HUES48 (cell line): ENCODE results near the gene NSUN4.
"Not testable (repeated sequence)": the region's sequence is repeated elsewhere in the genome, so short reads cannot be mapped to it uniquely, and the experiment has no call there.

Experiments used
- H3K27ac ChIP-seq: one replicate; pipeline ENCODE4 v1.7.0; 2013; ENCODE audit warnings: low read depth, low read length, inconsistent platforms
- H3K27me3 ChIP-seq: 2 replicates; pipeline ENCODE4 v1.6.1; 2013; ENCODE audit warnings: mild to moderate bottlenecking, low read length; ENCODE audit not compliant: control insufficient read depth, insufficient read depth
- H3K36me3 ChIP-seq: 2 replicates; pipeline ENCODE4 v1.6.1; 2013; ENCODE audit warnings: low read length; ENCODE audit not compliant: control insufficient read depth, insufficient read depth
- H3K4me1 ChIP-seq: 2 replicates; pipeline ENCODE4 v1.6.1; 2013; ENCODE audit warnings: mild to moderate bottlenecking, low read length; ENCODE audit not compliant: control insufficient read depth, insufficient read depth
- H3K4me3 ChIP-seq: 2 replicates; pipeline ENCODE4 v1.5.1; 2013; ENCODE audit warnings: mild to moderate bottlenecking, low read depth, low read length
- H3K9ac ChIP-seq: 2 replicates; pipeline ENCODE4 v1.6.1; 2013; ENCODE audit warnings: mild to moderate bottlenecking, low read depth, low read length, moderate library complexity
- H3K9me3 ChIP-seq: 2 replicates; pipeline ENCODE4 v1.6.1; 2013; ENCODE audit warnings: low read length; ENCODE audit not compliant: control insufficient read depth, insufficient read depth

The NSUN4 gene

DNA sequence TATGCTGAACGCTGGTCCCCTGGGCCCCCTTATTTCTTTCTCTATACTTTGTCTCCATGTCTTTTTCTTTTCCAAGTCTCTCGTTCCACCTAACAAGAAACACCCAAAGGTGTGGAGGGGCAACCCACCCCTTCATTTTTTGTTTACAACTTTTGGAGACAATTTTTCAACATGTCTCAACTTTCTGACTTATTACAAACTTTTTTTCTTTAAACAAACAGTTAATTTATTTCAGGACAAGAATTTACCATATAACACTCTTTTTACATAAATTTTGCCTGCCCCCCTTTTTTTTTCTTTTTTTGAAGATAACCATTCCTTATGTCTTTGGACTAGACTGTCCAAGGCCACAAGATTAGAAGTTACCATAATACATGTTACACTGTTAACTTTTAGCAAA is 10.2 kb upstream of the NSUN4 start:
- not testable (repeated sequence) for H3K9me3 ChIP-seq, H3K27me3 ChIP-seq, H3K9ac ChIP-seq, H3K27ac ChIP-seq, H3K36me3 ChIP-seq, H3K4me3 ChIP-seq
- H3K4me1 ChIP-seq: peaks cover 23% of the 10 kb centered on the region

- not testable (repeated sequence) for H3K27me3 ChIP-seq, H3K27ac ChIP-seq, H3K36me3 ChIP-seq, H3K9me3 ChIP-seq, H3K9ac ChIP-seq, H3K4me3 ChIP-seq
- peaks cover 23% of the 10 kb centered on the region for H3K4me1 ChIP-seq
These were observed 8.6 kb upstream of the NSUN4 start for GRCh38 chr1:46331786-46332540.

GRCh38 chr1:46333300-46334029 is 7.1 kb upstream of the NSUN4 start:
- H3K36me3 ChIP-seq: no peaks in the 10 kb centered on the region
- H3K9me3 ChIP-seq: no peaks in the 10 kb centered on the region
- H3K27me3 ChIP-seq: no peaks in the 10 kb centered on the region
- H3K9ac ChIP-seq: no peak overlapping the region
- H3K4me1 ChIP-seq: peaks cover 19% of the 10 kb centered on the region
- no peak overlapping the region for H3K4me3 ChIP-seq
- H3K27ac ChIP-seq: no peak overlapping the region

DNA sequence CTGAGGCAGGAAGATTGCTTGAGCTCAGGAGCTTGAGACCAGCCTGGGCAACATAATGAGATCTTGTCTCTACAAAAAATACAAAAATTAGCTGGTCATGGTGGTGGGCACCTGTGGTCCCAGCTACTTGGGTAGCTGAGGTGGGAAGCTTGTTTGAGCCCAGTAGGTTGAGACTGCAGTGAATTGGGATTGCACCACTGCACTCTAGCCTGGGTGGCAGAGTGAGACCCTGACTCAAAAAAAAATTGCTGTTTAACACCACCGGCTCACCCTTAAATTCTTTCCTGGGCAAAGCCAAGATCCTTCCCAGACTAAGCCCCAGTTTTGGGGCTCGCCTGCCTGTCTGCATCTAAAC is 6.6 kb upstream of the NSUN4 start:
- Histone ChIP-seq H3K27ac (no peak overlapping the region), H3K9ac (no peak overlapping the region), H3K4me1 (peaks cover 17% of the 10 kb centered on the region), H3K4me3 (no peak overlapping the region), H3K9me3 (no peaks in the 10 kb centered on the region), H3K27me3 (no peaks in the 10 kb centered on the region), H3K36me3 (no peaks in the 10 kb centered on the region)

DNA sequence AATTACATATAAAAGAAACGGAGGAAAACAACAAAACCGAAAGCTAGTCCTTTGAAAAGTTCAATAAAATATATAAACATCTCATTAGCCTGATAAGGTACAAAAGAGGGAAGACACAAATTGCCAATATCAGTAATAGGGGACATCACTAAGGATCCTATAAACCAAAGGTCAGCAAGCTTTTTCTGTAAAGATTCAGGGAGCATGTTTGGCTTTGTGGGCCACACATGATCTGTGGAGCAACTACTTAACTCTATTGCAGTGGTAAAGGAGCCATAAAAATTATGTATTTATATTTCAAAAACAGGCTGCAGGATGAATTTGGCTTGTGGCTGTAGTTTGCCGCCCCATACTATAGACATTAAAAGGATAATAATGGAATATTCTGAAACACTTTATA is 5.5 kb upstream of the NSUN4 start:
- H3K27me3 ChIP-seq: no peaks in the 10 kb centered on the region
- H3K9ac ChIP-seq: no peak overlapping the region
- H3K36me3 ChIP-seq: no peaks in the 10 kb centered on the region
- H3K27ac ChIP-seq: no peak overlapping the region
- H3K4me1 ChIP-seq: peaks cover 15% of the 10 kb centered on the region
- H3K4me3 ChIP-seq: no peak overlapping the region
- H3K9me3 ChIP-seq: no peaks in the 10 kb centered on the region

DNA sequence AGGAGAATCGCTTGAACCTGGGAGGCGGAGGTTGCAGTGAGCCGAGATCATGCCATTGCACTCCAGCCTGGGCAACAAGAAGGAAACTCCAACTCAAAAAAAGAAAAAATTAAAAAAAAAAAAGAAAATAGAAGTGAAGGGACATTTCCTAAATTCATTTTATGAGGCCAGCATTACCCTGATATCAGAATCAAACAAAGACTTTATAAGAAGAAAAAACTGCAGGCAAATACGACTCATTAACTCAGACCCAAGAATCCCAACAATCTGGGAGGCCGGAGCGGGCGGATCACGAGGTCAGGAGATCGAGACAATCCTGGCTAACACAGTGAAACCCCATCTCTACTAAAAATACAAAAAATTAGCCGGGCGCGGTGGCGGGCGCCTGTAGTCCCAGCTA is 3.2 kb upstream of the NSUN4 start:
- H3K4me3 ChIP-seq, H3K36me3 ChIP-seq, H3K9ac ChIP-seq, H3K9me3 ChIP-seq, H3K27me3 ChIP-seq, H3K4me1 ChIP-seq, H3K27ac ChIP-seq: not testable (repeated sequence)

DNA sequence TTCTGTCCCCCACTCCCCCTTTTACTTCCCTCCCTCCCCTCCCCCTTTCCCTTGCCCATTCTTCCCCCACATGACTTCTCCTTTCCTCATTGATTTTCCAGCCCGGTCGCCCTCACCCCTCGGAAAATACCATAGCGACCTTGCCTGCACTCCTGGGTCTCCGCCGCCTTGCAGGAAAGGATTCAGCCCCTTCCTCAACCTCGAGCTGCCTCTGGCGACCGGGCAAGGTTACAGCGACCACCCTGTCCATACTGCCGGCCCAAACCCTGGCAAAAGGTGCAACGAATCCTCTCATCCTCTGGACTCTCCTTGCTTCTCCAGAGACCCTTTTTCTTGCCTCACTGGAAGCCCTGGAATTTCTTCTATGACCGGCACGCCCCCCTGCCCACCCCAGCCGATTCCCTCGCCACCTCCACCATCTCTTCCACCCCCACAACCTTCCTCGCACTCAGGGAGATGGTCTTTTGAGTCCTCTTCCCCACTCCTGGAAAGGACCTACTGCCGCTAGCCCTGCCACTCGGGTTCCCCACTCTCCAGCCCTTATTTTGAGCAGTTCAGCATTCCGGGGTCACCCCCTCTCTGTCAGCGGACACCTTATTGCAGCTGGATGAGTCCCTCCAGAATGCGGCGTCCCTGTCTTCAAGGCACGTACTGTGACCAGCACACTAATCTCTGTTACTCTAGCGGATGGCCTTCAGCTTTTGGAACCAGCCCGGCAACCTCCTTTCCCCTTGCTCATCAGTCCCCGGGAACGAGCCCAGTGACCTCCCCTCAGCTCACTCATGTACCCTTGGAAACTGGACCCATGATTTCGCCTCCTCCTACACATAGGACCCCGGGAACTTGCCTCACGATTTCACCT is 846 bp downstream of the NSUN4 start:
- H3K9ac ChIP-seq: peak overlapping the region; percentile 80

DNA sequence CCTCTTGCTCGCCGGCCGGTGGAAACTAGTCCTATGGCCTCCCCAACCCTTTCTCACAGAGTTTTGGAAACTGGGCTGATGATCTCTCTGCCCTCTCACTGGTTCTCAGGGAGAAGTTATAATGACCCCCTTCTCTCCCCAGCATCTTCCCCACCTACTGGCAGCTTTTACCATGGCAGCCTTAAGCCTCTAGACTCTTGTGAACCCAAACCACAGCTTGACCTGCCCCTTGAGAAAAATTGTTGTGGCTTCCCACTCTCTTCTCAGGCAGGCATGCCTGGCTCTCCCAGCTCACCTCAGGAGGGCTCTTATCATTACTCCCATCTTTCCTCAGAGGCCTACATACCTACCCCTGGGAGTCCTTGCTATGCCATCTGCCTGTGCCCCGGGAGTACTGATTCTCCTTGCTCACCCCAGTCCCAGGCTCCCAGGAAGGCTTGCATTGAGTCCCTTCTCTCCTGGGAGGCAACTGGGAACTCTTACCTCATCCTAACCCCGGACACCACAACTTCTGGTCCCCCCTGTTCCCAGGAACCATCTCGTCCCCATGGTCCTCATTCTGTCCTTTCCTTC is 1.6 kb downstream of the NSUN4 start:
- Histone ChIP-seq H3K36me3 (peaks cover 32% of the 10 kb centered on the region), H3K27ac (peak overlapping the region; percentile 68), H3K9me3 (no peaks in the 10 kb centered on the region), H3K4me3 (no peak overlapping the region), H3K9ac (no peak overlapping the region), H3K4me1 (peaks cover 5% of the 10 kb centered on the region; the same call in 1 of the 2 replicates), H3K27me3 (no peaks in the 10 kb centered on the region)

More for the DNA sequence above, 846 bp downstream of the NSUN4 start:
- Histone ChIP-seq H3K9me3 (no peaks in the 10 kb centered on the region), H3K36me3 (peaks cover 25% of the 10 kb centered on the region), H3K27ac (peak overlapping the region; percentile 68), H3K4me1 (peaks cover 5% of the 10 kb centered on the region; the same call in 1 of the 2 replicates), H3K4me3 (peak overlapping the region; percentile 89), H3K27me3 (no peaks in the 10 kb centered on the region)

GRCh38 chr1:46342677-46343350 is 2.2 kb downstream of the NSUN4 start:
- no peak overlapping the region for H3K9ac ChIP-seq
- H3K27ac ChIP-seq: no peak overlapping the region
- H3K27me3 ChIP-seq: no peaks in the 10 kb centered on the region
- H3K36me3 ChIP-seq: peaks cover 37% of the 10 kb centered on the region
- peaks cover 5% of the 10 kb centered on the region; the same call in 1 of the 2 replicates for H3K4me1 ChIP-seq
- H3K9me3 ChIP-seq: no peaks in the 10 kb centered on the region
- no peak overlapping the region for H3K4me3 ChIP-seq

DNA sequence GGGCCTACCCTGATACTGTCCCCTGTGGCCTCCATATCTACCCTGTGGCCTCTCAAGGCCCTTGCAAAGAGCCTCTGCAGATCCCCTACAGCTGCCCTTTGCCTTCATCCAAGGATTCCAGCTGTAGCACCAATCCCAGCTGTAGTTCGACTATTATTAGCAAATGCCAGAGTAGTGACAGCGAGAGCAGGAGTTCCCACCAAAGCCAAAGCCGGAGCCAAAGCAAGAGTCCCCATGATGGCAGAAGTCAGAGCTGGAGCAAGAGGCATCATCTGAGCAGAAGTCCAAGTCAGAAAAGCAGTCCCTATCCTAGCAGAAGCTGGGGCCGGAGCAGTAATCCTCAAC is 2.7 kb downstream of the NSUN4 start:
- H3K36me3 ChIP-seq: peaks cover 39% of the 10 kb centered on the region
- H3K27me3 ChIP-seq: no peaks in the 10 kb centered on the region
- H3K4me3 ChIP-seq: no peak overlapping the region
- H3K9me3 ChIP-seq: no peaks in the 10 kb centered on the region
- peaks cover 5% of the 10 kb centered on the region; the same call in 1 of the 2 replicates for H3K4me1 ChIP-seq
- no peak overlapping the region for H3K9ac ChIP-seq
- H3K27ac ChIP-seq: no peak overlapping the region
